ENCODE data around the gene SUPT6H. TPM values are rescaled to one million over a fixed set of nuclear protein-coding genes. Genes with fewer than 3 reads are reported as not detected.

The SUPT6H gene
- total and polyA plus RNA-seq, 2 donors (not counting 3 experiments of a cell fraction or from before 2014, with no cell fraction given): 33.9 to 79.2 TPM

DNA sequence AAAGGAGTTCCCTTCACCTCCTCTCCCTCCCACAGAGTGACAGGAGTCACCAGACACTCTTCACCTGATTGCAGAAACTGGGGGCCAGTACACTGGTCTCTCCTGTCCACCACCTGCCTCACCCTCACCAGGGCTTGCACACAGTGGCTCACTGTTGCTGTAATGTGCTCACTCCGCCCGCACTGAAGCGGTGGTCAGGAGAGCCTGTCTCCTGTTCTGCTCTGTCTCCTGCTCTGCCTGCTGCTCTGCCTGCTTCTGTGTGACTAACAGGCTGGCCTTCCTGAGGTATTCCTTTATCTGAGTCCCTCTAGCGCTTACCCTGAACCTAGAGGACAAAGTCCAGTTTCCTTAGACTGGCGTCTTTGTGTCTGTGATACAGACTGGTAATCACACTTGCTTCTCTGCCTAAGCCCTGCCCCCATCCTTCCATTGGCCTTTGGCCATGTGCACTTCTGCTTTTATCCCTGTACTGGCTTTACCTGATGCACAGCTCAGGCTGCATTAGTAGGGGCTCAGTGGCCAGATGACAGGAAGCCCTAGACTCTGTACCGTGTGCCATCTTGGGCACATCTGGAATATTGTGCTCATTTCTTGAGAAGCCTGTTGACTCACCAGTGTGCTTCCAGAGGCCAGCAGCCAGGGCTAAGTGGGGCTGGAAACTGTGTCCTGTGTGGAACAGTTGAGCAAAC, 36.4 kb downstream of the SUPT6H start:
- H2AFZ ChIP-seq (ENCODE audit: low read depth, low read length): no peak overlapping the region
- FAIRE-seq (no peak), DNase-seq (ENCODE audit: low read depth, low spot score) (no peak)
- intact Hi-C loops (cut with micrococcal nuclease): no loop called here
- ChIA-PET POLR2A (no interaction called here), CTCF (interaction anchor here (0.9 kb wide), 1 partner anchor 10 kb away, joined by 3 read pairs; no protein-coding TSS in a partner anchor)
- TF ChIP-seq MAX (IDR thresholded peaks at IDR 0.05; ENCODE audit: insufficient read depth, insufficient read length): no peak
- no peak for TF ChIP-seq GATA2 (IDR thresholded peaks at IDR 0.05; ENCODE audit: insufficient read depth, insufficient read length, low read depth, low read length)
- TF ChIP-seq, protein P1, sequence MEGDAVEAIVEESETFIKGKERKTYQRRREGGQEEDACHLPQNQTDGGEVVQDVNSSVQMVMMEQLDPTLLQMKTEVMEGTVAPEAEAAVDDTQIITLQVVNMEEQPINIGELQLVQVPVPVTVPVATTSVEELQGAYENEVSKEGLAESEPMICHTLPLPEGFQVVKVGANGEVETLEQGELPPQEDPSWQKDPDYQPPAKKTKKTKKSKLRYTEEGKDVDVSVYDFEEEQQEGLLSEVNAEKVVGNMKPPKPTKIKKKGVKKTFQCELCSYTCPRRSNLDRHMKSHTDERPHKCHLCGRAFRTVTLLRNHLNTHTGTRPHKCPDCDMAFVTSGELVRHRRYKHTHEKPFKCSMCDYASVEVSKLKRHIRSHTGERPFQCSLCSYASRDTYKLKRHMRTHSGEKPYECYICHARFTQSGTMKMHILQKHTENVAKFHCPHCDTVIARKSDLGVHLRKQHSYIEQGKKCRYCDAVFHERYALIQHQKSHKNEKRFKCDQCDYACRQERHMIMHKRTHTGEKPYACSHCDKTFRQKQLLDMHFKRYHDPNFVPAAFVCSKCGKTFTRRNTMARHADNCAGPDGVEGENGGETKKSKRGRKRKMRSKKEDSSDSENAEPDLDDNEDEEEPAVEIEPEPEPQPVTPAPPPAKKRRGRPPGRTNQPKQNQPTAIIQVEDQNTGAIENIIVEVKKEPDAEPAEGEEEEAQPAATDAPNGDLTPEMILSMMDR (IDR thresholded peaks at IDR 0.05; ENCODE audit: extremely low read depth in 1 of 2, insufficient read depth in 1 of 2, low read depth in 1 of 2, low read length in 2 of 2): no peak
- TF ChIP-seq JUN (IDR thresholded peaks at IDR 0.05; ENCODE audit: borderline replicate concordance, insufficient read depth, insufficient read length, low read depth): no peak
- TF ChIP-seq POLR2AphosphoS5 (IDR thresholded peaks at IDR 0.05; ENCODE audit: insufficient read depth, low read depth, low read length): no peak
- TF ChIP-seq FOS (IDR thresholded peaks at IDR 0.05; ENCODE audit: borderline replicate concordance, insufficient read depth, low read length): no peak
- TF ChIP-seq POLR2A (IDR thresholded peaks at IDR 0.05; ENCODE audit: low read depth, low read length): no peak
- TF ChIP-seq MYC (IDR thresholded peaks at IDR 0.05; ENCODE audit: low read depth, low read length): no peak
- no peak for TF ChIP-seq EZH2 (IDR thresholded peaks at IDR 0.05; ENCODE audit: borderline replicate concordance, low read depth, low read length, severe bottlenecking)
- H3K9me1 ChIP-seq (replicated peaks; ENCODE audit: control insufficient read depth, extremely low read depth, insufficient read depth, low read length): no peaks in the 10 kb centered on the region
- H3K4me2 ChIP-seq (ENCODE audit: insufficient read depth, low read length): no peak overlapping the region
- H3K4me3 ChIP-seq (replicated peaks in 1 of 3; ENCODE audit: insufficient read depth in 1 of 3, low read depth in 1 of 3, low read length in 3 of 3): no peak overlapping the region
- no TSS peak for BruUV-seq (replicated peaks)
- no peaks in the 10 kb centered on the region for H3K27me3 ChIP-seq (ENCODE audit: control insufficient read depth in 2 of 2, insufficient read depth in 2 of 2, low read length in 2 of 2)
- no peaks in the 10 kb centered on the region for H3K79me2 ChIP-seq (ENCODE audit: control insufficient read depth, insufficient read depth, low read length)
- dilution Hi-C loops (cut with MboI; ENCODE audit: extremely low pct_ligation_motif_present, low sequenced_read_pairs): no loop called here
- H3K9ac ChIP-seq (replicated peaks; ENCODE audit: extremely low read depth, insufficient read depth, low read length): no peak overlapping the region
- H3K36me3 ChIP-seq (ENCODE audit: control insufficient read depth in 2 of 2, extremely low read depth in 1 of 2, insufficient read depth in 2 of 2, low read length in 2 of 2): peaks cover 21 to 75% of the 10 kb centered on the region in 2 experiments
- H3K9me3 ChIP-seq (replicated peaks; ENCODE audit: control insufficient read depth, insufficient read depth, low read length): no peaks in the 10 kb centered on the region
- no peaks in the 10 kb centered on the region for H3K4me1 ChIP-seq (ENCODE audit: control insufficient read depth, extremely low read depth, insufficient read depth, low read length)
- no peaks in the 10 kb centered on the region for H4K20me1 ChIP-seq (replicated peaks; ENCODE audit: control insufficient read depth, extremely low read depth, insufficient read depth, low read length)
- no peak overlapping the region for H3K27ac ChIP-seq (ENCODE audit: insufficient read depth, low read depth, low read length)

All from endothelial cell of umbilical vein (primary cell).